Ovary (tissue), 3 donors: ENCODE results near the gene FBXL20.
"Not testable (repeated sequence)": the region's sequence is repeated elsewhere in the genome, so short reads cannot be mapped to it uniquely, and the experiment has no call there.

ENCODE experiments used
- CTCF ChIP-seq, 3 donors: fragments of 450-650 bp in 2 of 3; fragments of 200-600 bp in 1 of 3; IDR thresholded peaks; one replicate each; pipeline versions ENCODE4 v1.5.1 to v1.8.0; 2016 to 2022; ENCODE audit warnings: antibody characterized with exemption in 3 of 3, mild to moderate bottlenecking in 1 of 3
- POLR2A ChIP-seq: fragments of 450-650 bp; IDR thresholded peaks from one replicate; pipeline ENCODE4 v1.6.1; 2017; ENCODE audit warnings: antibody characterized with exemption, mild to moderate bottlenecking, moderate library complexity
- donor health status: DM: no; HTN: no; CAD: no.

DNA sequence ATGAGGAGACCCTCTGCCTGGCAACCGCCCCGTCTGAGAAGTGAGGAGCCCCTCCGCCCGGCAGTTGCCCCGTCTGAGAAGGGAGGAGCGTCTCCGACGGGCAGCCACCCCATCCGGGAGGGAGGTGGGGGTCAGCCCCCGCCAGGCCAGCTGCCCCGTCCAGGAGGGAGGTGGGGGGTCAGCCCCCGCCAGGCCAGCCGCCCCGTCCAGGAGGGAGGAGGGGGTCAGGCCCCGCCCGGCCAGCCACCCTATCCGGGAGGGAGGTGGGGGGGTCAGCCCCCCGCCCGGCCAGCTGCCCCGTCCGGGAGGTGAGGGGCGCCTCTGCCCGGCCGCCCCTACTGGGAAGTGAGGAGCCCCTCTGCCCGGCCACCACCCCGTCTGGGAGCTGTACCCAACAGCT lies 63.8 kb downstream of the FBXL20 start:
- TF ChIP-seq POLR2A; CTCF (IDR thresholded peaks at IDR 0.05): not testable (repeated sequence)
